ENCODE data around the gene ETFA.
"Not testable (repeated sequence)": the region's sequence is repeated elsewhere in the genome, so short reads cannot be mapped to it uniquely, and the experiment has no call there.

ETFA gene

GRCh38 chr15:76324066-76324465 lies 12.8 kb upstream of the ETFA start:
- no peak for DNase-seq (ENCODE audit: low read depth)

- DNase-seq (ENCODE audit: low read depth) = no peak
Observed at GRCh38 chr15:76321602-76322001, 10.3 kb upstream of the ETFA start.

- DNase-seq (ENCODE audit: low read depth) = no peak
Observed at GRCh38 chr15:76321171-76321570, 9.9 kb upstream of the ETFA start.

DNA sequence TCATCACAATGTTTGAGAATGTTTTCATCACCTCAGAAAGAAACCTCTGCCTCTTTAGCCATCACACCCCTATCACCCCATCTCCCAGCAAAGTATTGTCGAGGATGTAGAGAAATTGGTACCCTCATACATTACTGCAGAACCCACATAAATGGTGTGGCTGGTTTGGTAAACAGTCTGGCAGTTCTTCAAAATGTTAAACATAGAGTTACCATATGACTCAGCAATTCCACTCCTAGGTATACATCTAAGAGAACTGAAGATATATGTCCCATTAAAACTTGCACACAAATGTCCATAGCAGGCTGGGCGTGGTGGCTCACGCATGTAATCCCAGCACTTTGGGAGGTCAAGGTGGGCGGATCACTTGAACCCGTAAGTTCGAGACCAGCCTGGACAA lies 8.7 kb upstream of the ETFA start:
- no peak for DNase-seq (ENCODE audit: low read depth)

DNA sequence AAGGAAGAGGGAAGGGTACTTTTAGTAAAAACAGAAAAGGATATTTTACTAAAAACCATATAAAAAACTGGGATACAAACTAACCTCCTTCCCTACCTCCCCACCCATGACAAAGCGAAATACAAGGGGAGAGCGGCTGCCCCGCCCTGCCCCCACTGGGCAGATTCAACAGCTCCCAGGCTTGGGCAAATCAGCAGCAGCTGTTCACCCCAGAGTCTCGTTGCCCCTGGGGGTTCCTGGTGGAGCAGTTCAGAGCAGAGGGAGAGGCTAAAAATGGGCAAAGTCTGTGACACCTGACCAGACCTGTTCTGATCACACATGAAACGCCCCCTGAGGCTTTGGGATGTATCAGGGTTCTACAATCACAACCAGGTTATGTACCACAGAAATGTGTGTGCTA lies 2.5 kb upstream of the ETFA start:
- no peak for DNase-seq (ENCODE audit: low read depth)

DNA sequence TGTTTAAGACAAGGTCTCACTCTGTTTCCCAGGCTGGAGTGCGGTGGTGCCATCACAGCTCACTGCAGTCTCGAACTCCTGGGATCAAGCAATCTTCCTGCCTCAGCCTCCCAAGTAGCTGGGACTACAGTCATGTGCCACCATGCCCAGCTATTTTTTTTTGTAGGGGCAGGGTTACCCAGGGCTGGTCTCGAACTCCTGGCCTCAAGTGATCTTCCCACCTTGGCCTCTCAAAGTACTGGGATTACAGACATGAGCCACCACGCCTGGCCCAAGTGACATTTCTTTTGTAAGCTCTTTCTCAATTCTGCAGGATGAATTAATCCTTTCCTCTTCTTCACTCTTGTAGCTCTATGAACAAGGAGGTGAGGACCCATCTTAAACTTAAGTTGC lies 1.9 kb upstream of the ETFA start:
- DNase-seq (ENCODE audit: low read depth) = not testable (repeated sequence)

GRCh38 chr15:76312540-76313174 lies 1.4 kb upstream of the ETFA start:
- no peak for DNase-seq (ENCODE audit: low read depth)

- no peak for DNase-seq (ENCODE audit: low read depth)
Observed at GRCh38 chr15:76310475-76311099, 682 bp downstream of the ETFA start.

GRCh38 chr15:76309601-76310330 lies 1.5 kb downstream of the ETFA start:
- no peak for DNase-seq (ENCODE audit: low read depth)

- DNase-seq (ENCODE audit: low read depth) = no peak
Observed at GRCh38 chr15:76303909-76304308, 7.4 kb downstream of the ETFA start.

GRCh38 chr15:76299786-76300185 lies 11.5 kb downstream of the ETFA start:
- no peak for DNase-seq (ENCODE audit: low read depth)

- no peak for DNase-seq (ENCODE audit: low read depth)
Observed at GRCh38 chr15:76298986-76299385, 12.3 kb downstream of the ETFA start.

DNA sequence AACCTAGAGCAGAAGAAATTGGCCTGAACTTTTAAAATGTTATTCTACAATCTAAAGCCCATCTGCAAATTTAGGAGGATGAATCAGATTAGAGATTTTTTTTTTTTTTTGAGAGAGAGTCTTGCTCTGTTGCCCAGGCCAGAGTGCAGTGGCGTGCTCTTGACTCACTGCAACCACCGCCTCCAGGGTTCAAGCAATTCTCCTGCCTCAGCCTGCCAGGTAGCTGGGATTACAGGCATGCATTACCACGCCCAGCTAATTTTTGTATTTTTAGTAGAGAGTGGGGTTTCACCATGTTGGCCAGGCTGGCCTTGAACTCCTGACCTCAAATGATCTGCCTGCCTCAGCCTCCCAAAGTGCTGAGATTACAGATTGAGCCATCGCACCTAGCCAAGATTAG lies 13.3 kb downstream of the ETFA start:
- DNase-seq (ENCODE audit: low read depth) = not testable (repeated sequence)

- no peak for DNase-seq (ENCODE audit: low read depth)
Observed at GRCh38 chr15:76296849-76297248, 14.4 kb downstream of the ETFA start.

- not testable (repeated sequence) for DNase-seq (ENCODE audit: low read depth)
Observed at GRCh38 chr15:76294463-76294862, 16.8 kb downstream of the ETFA start.

DNA sequence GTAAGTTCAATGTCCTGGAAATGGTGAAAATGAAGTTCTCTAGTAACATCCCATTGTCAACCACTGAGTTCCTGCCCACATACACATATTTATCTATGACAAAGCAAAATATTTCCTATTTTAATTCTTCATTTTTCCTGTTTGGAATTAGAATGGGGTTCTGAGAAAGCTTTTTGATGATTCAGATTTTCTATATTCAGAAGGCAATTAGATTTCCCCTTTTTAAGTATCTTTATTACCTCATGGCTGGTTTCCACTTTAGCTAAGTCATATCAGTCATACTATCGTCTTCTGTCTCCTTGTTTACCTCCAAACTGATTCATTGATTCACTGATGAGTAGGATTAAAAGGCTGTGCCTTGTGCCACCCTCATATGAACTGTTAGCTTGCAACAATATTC lies 17.9 kb downstream of the ETFA start:
- no peak for DNase-seq (ENCODE audit: low read depth)

DNA sequence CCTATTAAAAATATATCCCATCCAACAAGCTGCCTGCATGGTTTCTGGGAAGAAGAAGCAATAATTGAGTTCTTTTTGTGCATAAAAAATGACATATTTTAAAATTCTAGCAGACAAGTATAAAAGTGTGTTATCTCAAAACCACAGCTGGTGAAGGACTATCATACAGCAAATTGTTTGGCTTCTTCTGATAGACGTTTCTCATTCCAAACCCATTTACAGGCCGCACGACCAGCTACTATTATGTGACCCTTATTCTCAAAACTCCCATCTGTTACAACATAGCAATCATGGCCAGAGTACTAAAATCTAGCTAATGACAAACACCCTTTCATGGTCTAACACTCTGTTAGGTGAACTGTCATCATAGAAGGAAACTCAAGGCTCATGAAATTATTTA lies 21.7 kb downstream of the ETFA start:
- no peak for DNase-seq (ENCODE audit: low read depth)

DNA sequence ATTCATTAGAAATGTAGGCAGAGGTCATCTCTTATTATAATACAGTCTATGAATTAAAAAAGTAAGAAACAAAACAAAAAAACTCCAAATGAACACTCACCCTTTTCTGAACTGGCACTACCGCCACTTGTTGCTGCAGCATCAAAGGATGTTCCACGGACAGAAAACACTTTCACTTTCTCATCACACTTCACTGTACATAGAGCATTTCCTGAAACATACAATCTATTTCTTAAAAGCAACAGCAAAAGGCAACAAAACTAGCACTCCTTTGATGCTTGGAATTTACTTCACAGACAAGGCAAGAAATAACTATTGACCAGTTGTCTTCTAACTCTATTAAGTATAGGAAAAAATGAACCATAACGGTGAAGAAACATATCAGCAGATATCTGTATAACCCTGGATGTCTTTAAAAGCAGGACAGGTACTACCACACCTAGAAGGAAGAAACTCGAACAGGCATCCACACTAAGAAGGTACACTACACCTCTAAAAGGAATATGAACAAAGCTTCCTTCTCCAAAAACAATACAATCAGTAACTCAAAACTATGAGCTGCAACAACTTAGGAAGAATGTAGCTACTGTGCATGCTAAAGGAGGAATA lies 24.9 kb downstream of the ETFA start:
- DNase-seq (ENCODE audit: low read depth) = peak; percentile 13

DNA sequence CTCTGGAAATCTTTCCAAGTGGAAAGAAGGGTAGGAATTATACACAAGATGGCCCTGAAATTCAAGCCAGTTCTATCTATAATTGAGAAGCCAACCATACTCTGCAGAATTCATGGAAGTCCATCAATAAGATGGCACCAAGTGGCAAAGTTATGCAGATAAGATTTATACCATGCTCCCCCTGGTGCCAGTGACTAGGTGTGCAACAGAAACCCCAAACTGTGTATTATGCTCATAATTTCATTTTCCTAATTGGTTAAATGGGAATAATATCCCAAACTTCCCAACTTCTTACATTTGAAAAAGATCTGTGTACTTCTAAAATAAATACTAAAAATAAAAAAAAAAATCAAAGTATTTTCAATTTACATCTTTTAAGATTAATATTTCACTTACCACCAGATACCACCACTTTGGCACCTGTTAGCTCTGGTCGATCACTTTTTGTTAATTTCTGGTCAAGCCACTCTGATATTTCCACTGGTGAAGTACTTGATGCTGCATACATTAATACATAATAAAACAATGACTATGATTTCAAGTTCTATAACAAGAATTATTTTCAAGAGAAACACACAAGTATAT lies 25.9 kb downstream of the ETFA start:
- no peak for DNase-seq (ENCODE audit: low read depth)

DNA sequence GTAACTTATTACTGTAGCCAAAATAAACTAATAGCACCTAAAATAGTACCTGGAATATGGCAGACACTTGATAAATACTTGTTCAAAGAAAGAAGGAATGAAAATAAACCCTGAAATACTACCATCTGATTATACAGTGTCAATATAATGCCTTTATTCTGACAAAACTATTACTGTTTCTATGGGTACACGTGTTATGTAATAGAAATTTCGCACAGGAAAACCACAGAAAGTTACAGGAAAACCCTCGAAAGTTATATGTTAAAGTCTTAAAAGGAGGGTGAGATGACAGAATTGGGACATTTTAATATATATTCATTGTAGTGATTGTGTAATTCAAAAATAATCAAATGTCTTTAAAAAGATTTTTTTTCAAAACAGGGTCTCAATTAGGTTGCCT lies 28.8 kb downstream of the ETFA start:
- DNase-seq (ENCODE audit: low read depth) = no peak

DNA sequence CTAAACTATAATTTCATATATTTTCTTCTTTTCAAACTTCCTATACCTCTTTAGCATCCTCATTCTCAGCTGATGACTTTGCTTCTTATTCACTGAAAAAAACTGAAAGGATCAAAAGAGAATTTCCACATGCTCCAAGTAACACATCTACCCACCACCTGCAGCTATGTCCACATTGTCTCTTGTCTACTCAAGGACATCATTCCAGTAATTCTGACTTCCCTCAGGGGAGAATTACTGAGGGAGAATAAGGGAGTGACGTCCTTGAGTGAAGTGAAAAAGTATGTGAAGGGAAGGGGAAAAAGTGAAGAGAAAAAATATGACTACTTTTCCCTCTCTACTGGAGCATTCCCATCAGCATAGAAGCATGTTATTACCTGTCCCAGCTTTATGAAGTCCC lies 32.6 kb downstream of the ETFA start:
- DNase-seq (ENCODE audit: low read depth) = no peak

- DNase-seq (ENCODE audit: low read depth) = no peak
Observed at GRCh38 chr15:76274821-76275220, 36.4 kb downstream of the ETFA start.

- DNase-seq (ENCODE audit: low read depth) = no peak
Observed at GRCh38 chr15:76274226-76274625, 37.0 kb downstream of the ETFA start.
